Measurements from ENCODE around the gene UBE2E2.

Gene UBE2E2

GRCh38 chr3:23252122-23252521 is 49.0 kb downstream of the UBE2E2 start:
- WGBS (ENCODE audit: insufficient coverage, insufficient read length): no CpG with 5 or more reads among the region's 1 CpG
- no peak overlapping the region for H3K4me3 ChIP-seq (ENCODE audit: low read length)
- DNase-seq (ENCODE audit: low read depth, low spot score): no peak

GRCh38 chr3:23253214-23253613 is 50.1 kb downstream of the UBE2E2 start:
- Histone ChIP-seq H3K36me3 (ENCODE audit: control insufficient read depth, insufficient read depth, low read length) (no peaks in the 10 kb centered on the region), H3K27me3 (ENCODE audit: control insufficient read depth, insufficient read depth, low read length) (no peaks in the 10 kb centered on the region), H3K27ac (ENCODE audit: low read length) (no peak overlapping the region)

More at GRCh38 chr3:23252122-23252521, 49.0 kb downstream of the UBE2E2 start:
- Histone ChIP-seq H3K27me3 (ENCODE audit: control insufficient read depth, insufficient read depth, low read length) (no peaks in the 10 kb centered on the region), H3K27ac (ENCODE audit: low read length) (no peak overlapping the region), H3K36me3 (ENCODE audit: control insufficient read depth, insufficient read depth, low read length) (no peaks in the 10 kb centered on the region), H3K4me1 (ENCODE audit: control insufficient read depth, insufficient read depth, low read length) (no peaks in the 10 kb centered on the region), H3K9me3 (ENCODE audit: control insufficient read depth, insufficient read depth, low read length) (no peaks in the 10 kb centered on the region)

GRCh38 chr3:23254282-23254681 is 51.2 kb downstream of the UBE2E2 start:
- WGBS (ENCODE audit: insufficient coverage, insufficient read length): no CpG with 5 or more reads among the region's 2 CpGs
- Histone ChIP-seq H3K27ac (ENCODE audit: low read length) (no peak overlapping the region), H3K4me3 (ENCODE audit: low read length) (no peak overlapping the region), H3K36me3 (ENCODE audit: control insufficient read depth, insufficient read depth, low read length) (no peaks in the 10 kb centered on the region), H3K4me1 (ENCODE audit: control insufficient read depth, insufficient read depth, low read length) (no peaks in the 10 kb centered on the region), H3K9me3 (ENCODE audit: control insufficient read depth, insufficient read depth, low read length) (no peaks in the 10 kb centered on the region), H3K27me3 (ENCODE audit: control insufficient read depth, insufficient read depth, low read length) (no peaks in the 10 kb centered on the region)
- no peak for DNase-seq (ENCODE audit: low read depth, low spot score)

More at GRCh38 chr3:23253214-23253613, 50.1 kb downstream of the UBE2E2 start:
- no peak for DNase-seq (ENCODE audit: low read depth, low spot score)
- H3K4me3 ChIP-seq (ENCODE audit: low read length): no peak overlapping the region
- no peaks in the 10 kb centered on the region for H3K9me3 ChIP-seq (ENCODE audit: control insufficient read depth, insufficient read depth, low read length)
- H3K4me1 ChIP-seq (ENCODE audit: control insufficient read depth, insufficient read depth, low read length): no peaks in the 10 kb centered on the region

DNA sequence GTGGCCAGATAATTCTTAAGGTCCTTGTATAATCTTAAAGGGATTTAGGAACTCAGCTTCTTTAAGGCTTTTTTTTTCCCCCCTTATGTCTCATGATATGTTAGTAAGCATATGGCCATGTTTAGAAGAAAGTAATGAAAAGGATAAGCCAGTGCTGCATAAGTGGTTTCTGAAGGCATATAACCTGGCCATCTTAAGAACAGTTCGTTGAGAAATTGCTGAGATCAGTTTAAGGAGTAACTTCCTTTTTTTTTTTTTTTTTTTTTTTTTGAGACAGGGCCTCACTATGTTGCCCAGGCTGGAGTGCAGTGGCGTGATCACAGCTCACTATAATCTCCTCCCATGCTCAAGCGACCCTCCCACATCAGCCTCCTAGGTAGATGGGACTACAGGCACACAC is 51.7 kb downstream of the UBE2E2 start:
- no CpG with 5 or more reads among the region's 3 CpGs for WGBS (ENCODE audit: insufficient coverage, insufficient read length)
- no peak for DNase-seq (ENCODE audit: low read depth, low spot score)
- Histone ChIP-seq H3K27me3 (ENCODE audit: control insufficient read depth, insufficient read depth, low read length) (no peaks in the 10 kb centered on the region), H3K4me3 (ENCODE audit: low read length) (no peak overlapping the region), H3K4me1 (ENCODE audit: control insufficient read depth, insufficient read depth, low read length) (no peaks in the 10 kb centered on the region), H3K27ac (ENCODE audit: low read length) (no peak overlapping the region), H3K9me3 (ENCODE audit: control insufficient read depth, insufficient read depth, low read length) (no peaks in the 10 kb centered on the region), H3K36me3 (ENCODE audit: control insufficient read depth, insufficient read depth, low read length) (no peaks in the 10 kb centered on the region)

GRCh38 chr3:23256741-23257435 is 53.8 kb downstream of the UBE2E2 start:
- no CpG with 5 or more reads among the region's 5 CpGs for WGBS (ENCODE audit: insufficient coverage, insufficient read length)
- Histone ChIP-seq H3K4me3 (ENCODE audit: low read length) (no peak overlapping the region), H3K27ac (ENCODE audit: low read length) (no peak overlapping the region)

GRCh38 chr3:23258110-23258509 is 55.0 kb downstream of the UBE2E2 start:
- no peaks in the 10 kb centered on the region for H3K36me3 ChIP-seq (ENCODE audit: control insufficient read depth, insufficient read depth, low read length)
- no peaks in the 10 kb centered on the region for H3K9me3 ChIP-seq (ENCODE audit: control insufficient read depth, insufficient read depth, low read length)
- no peaks in the 10 kb centered on the region for H3K4me1 ChIP-seq (ENCODE audit: control insufficient read depth, insufficient read depth, low read length)
- no peak for DNase-seq (ENCODE audit: low read depth, low spot score)
- no peak overlapping the region for H3K4me3 ChIP-seq (ENCODE audit: low read length)
- 100% methylated on average over 1 of the region's 6 CpGs for WGBS (ENCODE audit: insufficient coverage, insufficient read length)
- no peak overlapping the region for H3K27ac ChIP-seq (ENCODE audit: low read length)
- H3K27me3 ChIP-seq (ENCODE audit: control insufficient read depth, insufficient read depth, low read length): no peaks in the 10 kb centered on the region

More at GRCh38 chr3:23256741-23257435, 53.8 kb downstream of the UBE2E2 start:
- no peak for DNase-seq (ENCODE audit: low read depth, low spot score)
- Histone ChIP-seq H3K36me3 (ENCODE audit: control insufficient read depth, insufficient read depth, low read length) (no peaks in the 10 kb centered on the region), H3K4me1 (ENCODE audit: control insufficient read depth, insufficient read depth, low read length) (no peaks in the 10 kb centered on the region), H3K27me3 (ENCODE audit: control insufficient read depth, insufficient read depth, low read length) (no peaks in the 10 kb centered on the region), H3K9me3 (ENCODE audit: control insufficient read depth, insufficient read depth, low read length) (no peaks in the 10 kb centered on the region)

- Histone ChIP-seq H3K36me3 (ENCODE audit: control insufficient read depth, insufficient read depth, low read length) (no peaks in the 10 kb centered on the region), H3K27me3 (ENCODE audit: control insufficient read depth, insufficient read depth, low read length) (no peaks in the 10 kb centered on the region), H3K4me1 (ENCODE audit: control insufficient read depth, insufficient read depth, low read length) (no peaks in the 10 kb centered on the region), H3K27ac (ENCODE audit: low read length) (no peak overlapping the region), H3K9me3 (ENCODE audit: control insufficient read depth, insufficient read depth, low read length) (no peaks in the 10 kb centered on the region), H3K4me3 (ENCODE audit: low read length) (no peak overlapping the region)
- WGBS (ENCODE audit: insufficient coverage, insufficient read length): no CpG with 5 or more reads among the region's 2 CpGs
- no peak for DNase-seq (ENCODE audit: low read depth, low spot score)
Observed at GRCh38 chr3:23259515-23259914, 56.4 kb downstream of the UBE2E2 start.

- H3K4me3 ChIP-seq (ENCODE audit: low read length): no peak overlapping the region
- WGBS (ENCODE audit: insufficient coverage, insufficient read length): no CpG with 5 or more reads among the region's 1 CpG
- H3K27me3 ChIP-seq (ENCODE audit: control insufficient read depth, insufficient read depth, low read length): no peaks in the 10 kb centered on the region
- no peak for DNase-seq (ENCODE audit: low read depth, low spot score)
- H3K9me3 ChIP-seq (ENCODE audit: control insufficient read depth, insufficient read depth, low read length): no peaks in the 10 kb centered on the region
- no peaks in the 10 kb centered on the region for H3K36me3 ChIP-seq (ENCODE audit: control insufficient read depth, insufficient read depth, low read length)
- H3K4me1 ChIP-seq (ENCODE audit: control insufficient read depth, insufficient read depth, low read length): no peaks in the 10 kb centered on the region
- H3K27ac ChIP-seq (ENCODE audit: low read length): no peak overlapping the region
Observed at GRCh38 chr3:23262766-23263165, 59.6 kb downstream of the UBE2E2 start.

GRCh38 chr3:23263796-23264195 is 60.7 kb downstream of the UBE2E2 start:
- no peaks in the 10 kb centered on the region for H3K27me3 ChIP-seq (ENCODE audit: control insufficient read depth, insufficient read depth, low read length)
- H3K4me3 ChIP-seq (ENCODE audit: low read length): no peak overlapping the region
- no peak overlapping the region for H3K27ac ChIP-seq (ENCODE audit: low read length)
- no peaks in the 10 kb centered on the region for H3K4me1 ChIP-seq (ENCODE audit: control insufficient read depth, insufficient read depth, low read length)
- H3K36me3 ChIP-seq (ENCODE audit: control insufficient read depth, insufficient read depth, low read length): no peaks in the 10 kb centered on the region
- DNase-seq (ENCODE audit: low read depth, low spot score): no peak
- H3K9me3 ChIP-seq (ENCODE audit: control insufficient read depth, insufficient read depth, low read length): no peaks in the 10 kb centered on the region
- WGBS (ENCODE audit: insufficient coverage, insufficient read length): no CpG with 5 or more reads among the region's 6 CpGs

- Histone ChIP-seq H3K27ac (ENCODE audit: low read length) (no peak overlapping the region), H3K4me1 (ENCODE audit: control insufficient read depth, insufficient read depth, low read length) (no peaks in the 10 kb centered on the region), H3K36me3 (ENCODE audit: control insufficient read depth, insufficient read depth, low read length) (no peaks in the 10 kb centered on the region), H3K27me3 (ENCODE audit: control insufficient read depth, insufficient read depth, low read length) (no peaks in the 10 kb centered on the region), H3K9me3 (ENCODE audit: control insufficient read depth, insufficient read depth, low read length) (no peaks in the 10 kb centered on the region), H3K4me3 (ENCODE audit: low read length) (no peak overlapping the region)
- no peak for DNase-seq (ENCODE audit: low read depth, low spot score)
- WGBS (ENCODE audit: insufficient coverage, insufficient read length): no CpG with 5 or more reads among the region's 1 CpG
Observed at GRCh38 chr3:23264413-23264812, 61.3 kb downstream of the UBE2E2 start.

GRCh38 chr3:23270423-23270822 is 67.3 kb downstream of the UBE2E2 start:
- Histone ChIP-seq H3K4me3 (ENCODE audit: low read length) (no peak overlapping the region), H3K4me1 (ENCODE audit: control insufficient read depth, insufficient read depth, low read length) (no peaks in the 10 kb centered on the region), H3K27ac (ENCODE audit: low read length) (no peak overlapping the region), H3K27me3 (ENCODE audit: control insufficient read depth, insufficient read depth, low read length) (no peaks in the 10 kb centered on the region), H3K9me3 (ENCODE audit: control insufficient read depth, insufficient read depth, low read length) (no peaks in the 10 kb centered on the region), H3K36me3 (ENCODE audit: control insufficient read depth, insufficient read depth, low read length) (0 out of 2 replicates have a peak, but pooled peaks cover 2% of the 10 kb centered on the region)
- WGBS (ENCODE audit: insufficient coverage, insufficient read length): no CpG with 5 or more reads among the region's 3 CpGs
- no peak for DNase-seq (ENCODE audit: low read depth, low spot score)
